ENCODE results near the gene HDAC4. TPM values are rescaled to one million over a fixed set of nuclear protein-coding genes. Genes with fewer than 3 reads are reported as not detected.

HDAC4 gene
- total RNA-seq, 1 experiment from 2014 or later: 61.5 TPM

GRCh38 chr2:239215988-239216613 is 184.7 kb downstream of the HDAC4 start:
- ChIA-PET POLR2A (ENCODE audit: unreplicated experiment) (no interaction called here), CTCF (no interaction called here)
- no peak for DNase-seq
- no peaks in the 10 kb centered on the region for H3F3A ChIP-seq (ENCODE audit: insufficient read depth, low read depth)
- no peaks in the 10 kb centered on the region for H3K4me1 ChIP-seq (replicated peaks; ENCODE audit: insufficient read depth)
- H3K27ac ChIP-seq: no peak overlapping the region
- intact Hi-C loops (cut with micrococcal nuclease; ENCODE audit: unreplicated experiment): no loop called here
- H3K9me3 ChIP-seq (ENCODE audit: insufficient read depth, low read depth): no peaks in the 10 kb centered on the region
- BruUV-seq (replicated peaks): no TSS peak
- no peaks in the 10 kb centered on the region; the same call in 1 of the 2 replicates for H4K20me1 ChIP-seq (ENCODE audit: insufficient read depth)
- H3K9me2 ChIP-seq (ENCODE audit: insufficient read depth): no peaks in the 10 kb centered on the region
- peaks cover 16% of the 10 kb centered on the region for H3K79me2 ChIP-seq (ENCODE audit: low read depth)
- H3K4me2 ChIP-seq: no peak overlapping the region
- no peak overlapping the region for H2AFZ ChIP-seq
- H3K27me3 ChIP-seq (ENCODE audit: insufficient read depth, low read depth): no peaks in the 10 kb centered on the region
- TF ChIP-seq EZH2 (IDR thresholded peaks at IDR 0.05; ENCODE audit: low read depth): no peak
- no peak overlapping the region for H3K4me3 ChIP-seq
- no peaks in the 10 kb centered on the region for H3K36me3 ChIP-seq (ENCODE audit: low read depth)

- no peak for TF ChIP-seq CTCF (conservative IDR thresholded peaks at IDR 0.05)
- no peak for TF ChIP-seq EZH2 (IDR thresholded peaks at IDR 0.05; ENCODE audit: low read depth)
- Histone ChIP-seq H3K79me2 (ENCODE audit: low read depth) (peaks cover 12% of the 10 kb centered on the region), H3K27ac (no peak overlapping the region), H3K4me1 (replicated peaks; ENCODE audit: insufficient read depth) (no peaks in the 10 kb centered on the region), H3K36me3 (ENCODE audit: low read depth) (no peaks in the 10 kb centered on the region), H3K9me3 (ENCODE audit: insufficient read depth, low read depth) (no peaks in the 10 kb centered on the region), H4K20me1 (ENCODE audit: insufficient read depth) (no peaks in the 10 kb centered on the region; the same call in 1 of the 2 replicates), H2AFZ (no peak overlapping the region), H3K4me2 (no peak overlapping the region), H3K9me2 (ENCODE audit: insufficient read depth) (no peaks in the 10 kb centered on the region), H3K4me3 (no peak overlapping the region), H3F3A (ENCODE audit: insufficient read depth, low read depth) (no peaks in the 10 kb centered on the region), H3K27me3 (ENCODE audit: insufficient read depth, low read depth) (no peaks in the 10 kb centered on the region)
- ChIA-PET CTCF (no interaction called here), POLR2A (ENCODE audit: unreplicated experiment) (no interaction called here)
- DNase-seq: no peak
- intact Hi-C loops (cut with micrococcal nuclease; ENCODE audit: unreplicated experiment): no loop called here
- BruUV-seq (replicated peaks): no TSS peak
Measured at GRCh38 chr2:239215136-239215925, 185.5 kb downstream of the HDAC4 start.

GRCh38 chr2:239214725-239215124 is 186.1 kb downstream of the HDAC4 start:
- Histone ChIP-seq H3K4me1 (replicated peaks; ENCODE audit: insufficient read depth) (no peaks in the 10 kb centered on the region), H3K9me3 (ENCODE audit: insufficient read depth, low read depth) (no peaks in the 10 kb centered on the region), H3K79me2 (ENCODE audit: low read depth) (peaks cover 6% of the 10 kb centered on the region), H3K36me3 (ENCODE audit: low read depth) (no peaks in the 10 kb centered on the region), H3F3A (ENCODE audit: insufficient read depth, low read depth) (no peaks in the 10 kb centered on the region), H2AFZ (no peak overlapping the region), H3K9me2 (ENCODE audit: insufficient read depth) (no peaks in the 10 kb centered on the region), H3K4me2 (no peak overlapping the region), H3K27me3 (ENCODE audit: insufficient read depth, low read depth) (no peaks in the 10 kb centered on the region), H3K4me3 (no peak overlapping the region), H4K20me1 (ENCODE audit: insufficient read depth) (no peaks in the 10 kb centered on the region; the same call in 1 of the 2 replicates), H3K27ac (no peak overlapping the region)
- POLR2A ChIA-PET (ENCODE audit: unreplicated experiment): no interaction called here
- intact Hi-C loops (cut with micrococcal nuclease; ENCODE audit: unreplicated experiment): no loop called here
- no peak for DNase-seq
- CTCF ChIA-PET: no interaction called here
- BruUV-seq (replicated peaks): no TSS peak
- TF ChIP-seq EZH2 (IDR thresholded peaks at IDR 0.05; ENCODE audit: low read depth) (no peak), CTCF (conservative IDR thresholded peaks at IDR 0.05) (no peak)
